GM23338 (cell line): Measurements from ENCODE around the gene PHC2. TPM values are rescaled to one million over a fixed set of nuclear protein-coding genes. Genes with fewer than 3 reads are reported as not detected.

ENCODE experiments used
- ATAC-seq: fragments of 200-7000 bp; cut with Tn5 transposase; 3 replicates; pipeline ENCODE4 v1.9.1; 2020
- DNase-seq: peaks from one replicate; pipeline ENCODE4 v3.0.0-alpha.2; 2015; ENCODE audit warnings: low spot score
- H2AFZ ChIP-seq: fragments of 200-600 bp; sonication (generic); 2 replicates; pipeline ENCODE4 v1.8.0; 2016; ENCODE audit warnings: antibody characterized with exemption, mild to moderate bottlenecking, moderate library complexity
- H3F3A ChIP-seq: fragments of 200-600 bp; sonication (generic); replicated peaks from 2 replicates; pipeline ENCODE4 v1.8.0; 2017; ENCODE audit warnings: antibody characterized with exemption, mixed run types, low read depth
- H3K27ac ChIP-seq: fragments of 200-600 bp; sonication (generic); 2 replicates; pipeline ENCODE4 v1.6.1; 2016; ENCODE audit warnings: low read depth
- H3K27me3 ChIP-seq: fragments of 200-600 bp; sonication (generic); 2 replicates; pipeline ENCODE4 v1.8.0; 2016; ENCODE audit warnings: mild to moderate bottlenecking, mixed run types, moderate library complexity; ENCODE audit not compliant: insufficient read depth
- H3K36me3 ChIP-seq: fragments of 200-600 bp; sonication (generic); 2 replicates; pipeline ENCODE4 v1.8.0; 2016; ENCODE audit warnings: mild to moderate bottlenecking; ENCODE audit not compliant: insufficient read depth
- H3K4me1 ChIP-seq: fragments of 200-600 bp; sonication (generic); 2 replicates; pipeline ENCODE4 v1.8.0; 2016; ENCODE audit warnings: mild to moderate bottlenecking, moderate library complexity; ENCODE audit not compliant: insufficient read depth
- H3K4me2 ChIP-seq: fragments of 200-600 bp; sonication (generic); 2 replicates; pipeline ENCODE4 v1.7.1; 2017; ENCODE audit warnings: mixed run types
- H3K4me3 ChIP-seq: fragments of 200-600 bp; sonication (generic); 2 replicates; pipeline ENCODE4 v1.6.1; 2016; ENCODE audit warnings: mixed run types
- H3K79me2 ChIP-seq: fragments of 200-600 bp; sonication (generic); replicated peaks from 2 replicates; pipeline ENCODE4 v1.8.0; 2017; ENCODE audit warnings: mild to moderate bottlenecking; ENCODE audit not compliant: insufficient read depth
- H3K9me2 ChIP-seq: fragments of 200-600 bp; sonication (generic); 2 replicates; pipeline ENCODE4 v1.8.0; 2017; ENCODE audit not compliant: insufficient read depth
- H4K20me1 ChIP-seq: fragments of 200-600 bp; sonication (generic); replicated peaks from 2 replicates; pipeline ENCODE4 v1.8.0; 2017; ENCODE audit warnings: mild to moderate bottlenecking; ENCODE audit not compliant: insufficient read depth
- H3K27ac Mint-ChIP-seq: 2 replicates; pipeline ENCODE4 v1.8.0; 2020; ENCODE audit warnings: inconsistent platforms, mild to moderate bottlenecking, moderate library complexity, mixed read lengths
- H3K27me3 Mint-ChIP-seq: 3 replicates; pipeline ENCODE4 v1.8.0; 2022; ENCODE audit warnings: low read depth, mild to moderate bottlenecking, moderate library complexity, mixed read lengths, inconsistent platforms; ENCODE audit not compliant: insufficient read depth, poor library complexity
- H3K36me3 Mint-ChIP-seq: 3 replicates; pipeline ENCODE4 v1.8.0; 2021; ENCODE audit warnings: low read depth, mild to moderate bottlenecking, inconsistent platforms, moderate library complexity, mixed read lengths
- H3K4me1 Mint-ChIP-seq: 3 replicates; pipeline ENCODE4 v1.8.0; 2020; ENCODE audit warnings: mild to moderate bottlenecking, inconsistent platforms, mixed read lengths
- H3K4me3 Mint-ChIP-seq: 3 replicates; pipeline ENCODE4 v1.8.0; 2021; ENCODE audit warnings: moderate library complexity, mild to moderate bottlenecking, inconsistent platforms, mixed read lengths
- H3K9me3 Mint-ChIP-seq: 3 replicates; pipeline ENCODE4 v1.8.0; 2020; ENCODE audit warnings: moderate library complexity, mild to moderate bottlenecking, inconsistent platforms, mixed read lengths
- CREB1 ChIP-seq: fragments of 250-450 bp; sonication (Bioruptor Pico); IDR thresholded peaks from 2 replicates; pipeline ENCODE4 v1.5.0; 2020; ENCODE audit warnings: low read depth, mild to moderate bottlenecking, moderate library complexity
- CTCF ChIP-seq, 2 experiments: fragments of 200-600 bp in 1 of 2; sonication (generic) in 1 of 2; conservative IDR thresholded peaks; 2 replicates each; pipeline versions ENCODE4 v1.5.1 to v1.6.1; 2016 to 2017; ENCODE audit warnings: antibody characterized with exemption in 2 of 2, low read depth in 2 of 2, mild to moderate bottlenecking in 2 of 2, moderate library complexity in 1 of 2
- ETS1 ChIP-seq: IDR thresholded peaks from 2 replicates; pipeline ENCODE4 v1.6.1; 2016; ENCODE audit warnings: antibody characterized with exemption
- EZH2 ChIP-seq: fragments of 200-600 bp; sonication (generic); IDR thresholded peaks from one replicate; pipeline ENCODE4 v1.8.0; 2017; ENCODE audit warnings: antibody characterized with exemption, mild to moderate bottlenecking, low read depth; ENCODE audit not compliant: unreplicated experiment
- EZH2phosphoT487 ChIP-seq: fragments of 200-600 bp; sonication (generic); IDR thresholded peaks from one replicate; pipeline ENCODE4 v1.8.1; 2018; ENCODE audit warnings: antibody characterized with exemption; ENCODE audit not compliant: unreplicated experiment
- JUNB ChIP-seq: IDR thresholded peaks from one replicate; pipeline ENCODE4 v1.6.1; 2016; ENCODE audit warnings: antibody characterized with exemption; ENCODE audit not compliant: unreplicated experiment
- NANOG ChIP-seq: IDR thresholded peaks from 2 replicates; pipeline ENCODE4 v1.6.1; 2016; ENCODE audit warnings: antibody characterized with exemption, borderline replicate concordance
- POLR2AphosphoS5 ChIP-seq: IDR thresholded peaks from 2 replicates; pipeline ENCODE4 v1.6.1; 2016; ENCODE audit warnings: antibody characterized with exemption, low read depth
- REST ChIP-seq: IDR thresholded peaks from one replicate; pipeline ENCODE4 v1.6.1; 2018; ENCODE audit warnings: antibody characterized with exemption; ENCODE audit not compliant: unreplicated experiment
- STAT1 ChIP-seq: IDR thresholded peaks from one replicate; pipeline ENCODE4 v1.6.1; 2016; ENCODE audit warnings: antibody characterized with exemption; ENCODE audit not compliant: unreplicated experiment
- ZNF114 ChIP-seq: fragments of 250-450 bp; sonication (Bioruptor Pico); IDR thresholded peaks from 2 replicates; pipeline ENCODE4 v1.5.0; 2020; ENCODE audit warnings: mild to moderate bottlenecking, moderate library complexity
- ZNF331 ChIP-seq: fragments of 250-450 bp; sonication (Bioruptor Pico); IDR thresholded peaks from 2 replicates; pipeline ENCODE4 v1.5.0; 2020; ENCODE audit warnings: low read depth, mild to moderate bottlenecking, moderate library complexity
- ZNF462 ChIP-seq: fragments of 250-450 bp; sonication (Bioruptor Pico); IDR thresholded peaks from 2 replicates; pipeline ENCODE4 v1.5.0; 2020; ENCODE audit warnings: mild to moderate bottlenecking, moderate library complexity
- polyA plus RNA-seq: library from polyadenylated mRNA; unstranded; fragments of >200 nt; fragmentation: Nextera tagmentation; extraction: Ambion mirVana; gene quantifications from 2 replicates; pipeline ENCODE4 v1.2.1, GENCODE V29; 2016
- total RNA-seq: library from RNA; depleted of rRNA; stranded (reverse); fragments of >200 nt; shearing (Covaris generic); gene quantifications from 2 replicates; pipeline ENCODE4 v1.2.3, GENCODE V29; 2014

Gene PHC2
- total and polyA plus RNA-seq, 2 experiments from 2014 or later: 1.7 to 7.3 TPM

GRCh38 chr1:33277488-33278084 is 153.3 kb downstream of the PHC2 start:
- Histone ChIP-seq H3K4me2 (no peak overlapping the region), H3K4me3 (no peak overlapping the region), H3K27me3 (no peaks in the 10 kb centered on the region), H3K36me3 (no peaks in the 10 kb centered on the region), H3K9me2 (no peaks in the 10 kb centered on the region), H2AFZ (no peak overlapping the region), H3K27ac (no peak overlapping the region), H3K79me2 (0 out of 2 replicates have a peak, but pooled peaks cover 4% of the 10 kb centered on the region), H4K20me1 (peaks cover 4% of the 10 kb centered on the region), H3F3A (no peaks in the 10 kb centered on the region), H3K4me1 (peaks cover 10% of the 10 kb centered on the region)
- TF ChIP-seq ZNF331 (no peak), ZNF462 (CRISPR knock-in tag) (no peak), ETS1 (no peak), POLR2AphosphoS5 (no peak), ZNF114 (CRISPR knock-in tag) (no peak), REST (no peak), JUNB (no peak), EZH2 (no peak), NANOG (no peak), CREB1 (CRISPR knock-in tag) (no peak), CTCF (conservative IDR thresholded peaks at IDR 0.05; ENCODE audit: low read depth in 2 of 2) (no peak), STAT1 (no peak), EZH2phosphoT487 (no peak)
- H3K36me3 Mint-ChIP-seq: peaks cover 32% of the 10 kb centered on the region
- DNase-seq (no peak), ATAC-seq (no peak)
- H3K9me3 Mint-ChIP-seq: no peaks in the 10 kb centered on the region; the same call in 2 of the 3 replicates
- peaks cover 8% of the 10 kb centered on the region for H3K27me3 Mint-ChIP-seq
- no peak overlapping the region for H3K4me3 Mint-ChIP-seq
- no peak overlapping the region for H3K27ac Mint-ChIP-seq
- H3K4me1 Mint-ChIP-seq: peaks cover 22% of the 10 kb centered on the region
